HL-60/S4 treated with phorbol 12-myristate 13-acetate at 8.2 ng/mL for 4 days and 3 days (cell line): Measurements from ENCODE around the gene CARM1.
"Not testable (repeated sequence)": the region's sequence is repeated elsewhere in the genome, so short reads cannot be mapped to it uniquely, and the experiment has no call there.

ENCODE experiments used
- in situ Hi-C: fragments of 300-500 bp; cut with MboI; formaldehyde crosslinking; loops from 2 replicates; pipeline ENCODE4 v1.15.0; 2022; ENCODE audit warnings: low sequenced_read_pairs

The CARM1 gene

DNA sequence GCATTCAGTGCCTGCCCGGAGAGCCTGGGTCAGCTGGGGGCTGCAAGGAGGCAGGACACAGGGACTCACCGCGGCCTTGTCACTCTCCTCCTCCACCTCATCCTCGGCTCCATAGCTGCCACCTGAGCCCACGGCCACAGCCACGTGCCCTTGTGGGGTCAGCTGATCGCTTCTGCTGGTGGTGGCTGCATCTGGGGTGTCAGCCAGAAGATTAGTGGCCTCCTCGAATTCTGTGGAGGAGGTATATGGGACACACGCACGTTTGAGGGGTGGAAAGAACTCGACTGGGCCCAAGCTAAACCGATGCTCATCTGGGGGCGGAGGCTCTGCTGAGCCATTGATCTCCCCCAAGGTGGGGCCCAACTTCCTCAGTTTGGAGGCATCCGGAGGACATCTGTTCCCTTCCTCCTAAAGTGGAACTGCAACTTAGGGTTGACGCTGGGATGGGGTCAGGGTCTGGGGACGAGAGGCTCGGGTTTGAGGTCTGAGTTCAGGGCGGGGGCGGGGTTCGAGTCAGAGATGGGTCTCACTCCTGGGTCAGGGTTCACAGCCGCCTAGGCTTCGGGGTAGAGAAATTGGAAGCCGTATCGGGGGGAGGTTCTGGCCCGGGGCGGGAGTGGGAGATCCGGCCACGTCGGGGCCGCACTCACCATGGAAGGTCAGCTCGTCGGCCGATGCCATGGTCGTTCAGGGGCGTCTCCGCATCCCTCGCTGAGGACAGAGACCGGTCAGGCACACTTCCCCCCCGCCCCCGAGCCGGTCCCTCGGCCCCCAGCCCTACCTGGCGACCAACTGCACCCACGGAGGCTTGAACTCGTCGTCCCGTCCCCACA lies 56.6 kb downstream of the CARM1 start:
- in situ Hi-C loops: no loop called here

DNA sequence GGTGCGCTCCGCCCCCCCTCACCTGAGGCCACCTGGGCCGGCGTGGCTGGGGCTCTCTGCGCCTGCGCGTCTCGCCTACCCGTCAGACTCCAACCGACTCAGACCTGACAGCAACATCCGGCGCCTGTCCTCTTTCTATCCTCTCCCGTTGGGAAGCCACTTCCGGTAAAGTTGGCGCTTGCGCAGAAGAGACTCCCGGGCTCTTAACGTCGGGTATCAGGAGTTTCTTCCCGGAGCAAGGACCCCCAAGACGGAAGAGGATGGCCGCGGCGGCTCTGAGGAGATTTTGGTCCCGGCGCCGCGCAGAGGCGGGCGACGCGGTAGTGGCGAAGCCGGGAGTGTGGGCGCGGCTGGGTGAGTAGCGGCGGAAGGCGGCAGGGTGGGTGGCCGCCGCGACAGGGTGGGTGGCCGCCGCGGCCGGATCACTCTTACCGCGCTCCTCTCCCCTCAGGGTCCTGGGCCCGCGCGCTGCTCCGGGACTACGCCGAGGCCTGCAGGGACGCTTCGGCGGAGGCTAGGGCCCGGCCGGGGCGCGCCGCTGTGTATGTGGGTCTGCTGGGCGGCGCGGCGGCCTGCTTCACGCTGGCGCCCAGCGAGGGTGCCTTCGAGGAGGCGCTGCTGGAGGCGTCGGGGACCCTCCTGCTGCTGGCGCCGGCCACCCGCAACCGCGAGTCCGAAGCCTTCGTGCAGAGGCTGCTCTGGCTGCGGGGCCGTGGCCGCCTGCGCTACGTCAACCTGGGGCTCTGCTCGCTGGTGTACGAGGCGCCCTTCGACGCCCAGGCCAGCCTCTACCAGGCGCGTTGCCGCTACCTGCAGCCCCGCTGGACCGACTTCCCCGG lies 57.4 kb downstream of the CARM1 start, which contains the start of the genes TIMM29 and YIPF2:
TIMM29 (plus strand) TSS at position 249 of the 839 bp plus-strand sequence; CDS start at position 261, 12 bp downstream.
YIPF2 (minus strand) TSS at position 77 of the 839 bp plus-strand sequence. CDS start 229 bp downstream, outside the sequence.
- in situ Hi-C loops: no loop called here

DNA sequence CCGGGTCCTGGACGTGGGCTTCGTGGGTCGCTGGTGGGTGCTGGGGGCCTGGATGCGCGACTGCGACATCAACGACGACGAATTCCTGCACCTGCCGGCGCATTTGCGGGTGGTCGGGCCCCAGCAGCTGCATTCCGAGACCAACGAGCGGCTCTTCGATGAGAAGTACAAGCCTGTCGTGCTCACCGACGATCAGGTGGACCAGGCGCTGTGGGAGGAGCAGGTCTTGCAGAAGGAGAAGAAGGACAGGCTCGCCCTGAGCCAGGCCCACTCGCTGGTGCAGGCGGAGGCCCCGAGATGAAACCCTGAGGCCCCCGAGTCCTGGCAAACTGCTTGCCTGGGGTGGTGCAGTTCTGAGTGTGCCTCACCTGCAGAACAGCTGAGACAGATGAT lies 58.0 kb downstream of the CARM1 start:
- in situ Hi-C loops: no loop called here

DNA sequence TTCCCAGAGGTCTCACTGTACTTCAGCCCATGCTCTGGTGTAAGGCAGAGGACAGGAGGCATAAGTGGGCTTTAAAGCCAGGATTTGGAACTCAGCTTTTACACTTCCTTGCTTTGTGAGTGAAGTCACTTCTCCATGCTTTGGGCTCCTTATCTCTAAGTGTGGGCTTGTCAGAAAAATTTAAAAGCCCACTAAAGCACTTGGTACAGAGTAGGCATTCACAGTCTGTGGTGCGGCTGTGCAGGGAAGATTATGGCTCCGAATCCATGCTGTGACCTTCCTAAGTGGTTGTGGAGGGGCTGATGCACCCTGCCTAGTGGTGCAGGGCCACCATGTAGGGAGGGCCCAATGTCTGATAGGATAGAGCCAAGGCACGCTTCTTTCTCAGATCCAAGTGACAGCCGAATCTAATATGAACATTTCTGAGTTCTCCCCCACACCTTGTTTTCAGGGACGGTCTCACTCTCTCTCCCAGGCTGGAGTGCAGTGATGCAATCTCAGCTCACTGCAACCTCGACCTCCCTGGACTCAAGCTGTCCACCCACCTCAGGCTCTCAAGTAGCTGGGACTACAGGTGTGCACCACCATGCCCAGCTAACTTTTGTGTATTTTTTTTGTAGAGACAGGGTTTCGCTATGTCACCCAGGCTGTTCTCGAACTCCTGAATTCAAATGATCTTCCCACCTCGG lies 64.2 kb downstream of the CARM1 start:
- in situ Hi-C loops: no loop called here

DNA sequence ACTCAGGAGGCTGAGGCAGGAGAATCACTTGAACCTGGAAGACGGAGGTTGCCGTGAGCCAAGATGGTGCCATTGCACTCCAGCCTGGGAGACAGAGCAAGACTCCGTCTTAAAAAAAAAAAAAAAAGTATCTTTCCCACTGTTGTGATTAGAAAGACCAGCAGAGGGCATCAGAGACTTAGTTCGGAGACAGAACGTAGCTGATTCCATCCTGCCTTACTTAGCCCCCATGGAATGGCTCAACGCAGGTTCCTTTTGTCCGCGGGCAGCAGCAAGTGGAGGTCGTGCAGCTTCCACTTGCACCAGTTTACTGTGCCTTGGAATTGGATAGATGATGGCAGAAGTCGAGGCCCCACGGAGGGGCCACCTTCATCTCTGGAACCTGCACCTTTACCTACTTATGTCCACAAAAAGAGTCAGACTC lies 65.3 kb downstream of the CARM1 start:
- in situ Hi-C loops: no loop called here

DNA sequence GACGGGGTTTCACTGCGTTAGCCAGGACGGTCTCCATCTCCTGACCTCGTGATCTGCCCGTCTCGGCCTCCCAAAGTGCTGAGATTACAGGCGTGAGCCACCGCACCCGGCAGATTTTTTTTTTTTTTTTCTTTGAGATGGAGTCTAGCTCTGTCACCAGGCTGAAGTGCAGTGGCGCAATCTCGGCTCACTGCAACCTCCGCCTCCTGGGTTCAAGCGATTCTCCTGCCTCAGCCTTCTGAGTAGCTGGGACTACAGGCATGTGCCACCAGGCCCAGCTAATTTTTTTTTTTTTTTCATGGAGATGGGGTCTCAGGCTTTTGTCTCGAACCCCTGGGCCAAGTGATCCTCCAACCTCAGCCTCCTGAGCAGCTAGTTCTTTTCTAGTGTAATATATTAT lies 70.3 kb downstream of the CARM1 start:
- in situ Hi-C loops: not testable (repeated sequence)

DNA sequence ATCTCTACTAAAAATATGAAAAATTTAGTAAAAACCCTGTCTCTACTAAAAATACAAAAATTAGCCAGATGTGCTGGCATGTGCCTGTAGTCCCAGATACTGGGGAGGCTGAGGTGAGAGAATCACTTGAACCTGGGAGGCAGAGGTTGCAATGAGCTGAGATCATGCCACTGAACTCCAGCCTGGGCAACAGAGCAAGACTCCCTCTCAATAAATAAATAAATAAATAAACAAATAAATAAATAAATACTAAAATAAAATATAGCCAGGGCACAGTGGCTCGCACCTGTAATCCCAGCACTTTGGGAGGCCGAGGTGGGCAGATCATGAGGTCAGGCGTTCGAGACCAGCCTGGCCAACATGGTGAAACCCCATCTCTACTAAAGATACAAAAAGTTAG lies 72.1 kb downstream of the CARM1 start:
- in situ Hi-C loops: not testable (repeated sequence)

DNA sequence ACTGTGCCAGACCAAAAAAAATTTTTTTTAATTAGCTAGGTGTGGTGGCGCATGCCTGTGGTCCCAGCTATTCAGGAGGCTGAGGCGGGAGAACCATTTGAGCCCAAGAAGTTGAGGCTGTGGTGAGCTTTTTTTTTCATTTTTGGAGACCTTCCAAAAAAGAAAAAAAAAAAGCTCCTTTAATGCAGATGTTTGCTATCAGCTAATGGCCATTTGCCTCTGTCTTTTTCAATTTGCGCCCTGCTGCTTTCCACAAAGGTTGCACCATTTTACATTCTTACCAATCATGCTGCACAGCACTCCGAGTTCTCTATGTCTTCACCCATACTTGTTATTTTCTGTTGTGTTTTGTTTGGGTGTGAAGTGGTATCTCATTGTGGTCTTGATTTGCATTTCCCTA lies 73.9 kb downstream of the CARM1 start:
- in situ Hi-C loops: no loop called here

DNA sequence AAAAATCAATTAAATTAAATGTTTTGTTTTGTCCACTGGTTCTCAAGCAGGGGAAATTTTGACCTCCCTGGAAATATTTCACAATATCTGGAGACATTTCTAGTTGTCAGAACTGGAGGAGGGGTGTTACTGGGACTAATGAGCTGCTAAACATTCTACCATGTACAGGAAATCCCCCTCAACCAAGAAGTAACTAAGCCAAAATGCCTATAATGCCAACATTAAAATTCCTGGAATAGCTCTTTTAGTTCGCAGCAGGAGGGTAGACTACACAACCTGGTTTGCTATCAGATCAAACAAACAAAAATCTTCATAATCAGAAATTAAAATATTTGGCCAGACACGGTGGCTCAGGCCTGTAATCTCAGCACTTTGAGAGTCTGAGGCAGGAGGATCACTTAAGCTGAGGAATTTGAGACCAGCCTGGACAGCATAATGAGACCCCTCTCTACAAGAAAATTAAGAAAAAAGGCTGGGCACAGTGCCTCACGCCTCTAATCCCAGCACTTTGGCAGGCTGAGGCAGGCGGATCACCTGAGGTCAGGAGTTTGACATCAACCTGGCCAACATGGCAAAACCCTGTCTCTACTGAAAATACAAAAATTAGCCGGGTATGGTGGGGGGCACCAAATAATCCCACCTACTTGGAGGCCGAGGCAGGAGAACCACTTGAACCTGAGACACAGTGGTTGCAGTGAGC lies 75.8 kb downstream of the CARM1 start:
- in situ Hi-C loops: no loop called here

DNA sequence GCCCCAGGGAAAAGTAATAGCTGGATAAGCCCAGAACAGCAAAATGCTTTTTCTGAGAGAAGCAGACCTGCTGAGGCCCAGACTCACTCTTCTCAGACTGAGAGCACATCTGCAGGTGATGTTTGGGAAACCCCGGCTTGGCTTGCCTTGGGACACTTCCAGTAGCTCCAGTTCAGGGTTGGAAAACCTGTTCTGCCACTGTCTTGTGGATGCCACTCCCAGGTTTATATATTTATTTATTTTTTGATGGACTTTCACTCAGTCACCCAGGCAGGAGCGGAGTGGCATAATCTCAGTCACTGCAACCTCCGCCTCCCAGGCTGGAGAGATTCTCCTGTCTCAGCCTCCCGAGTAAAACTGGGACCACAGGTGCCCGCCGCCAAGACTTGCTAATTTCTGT lies 81.5 kb downstream of the CARM1 start:
- in situ Hi-C loops: no loop called here

DNA sequence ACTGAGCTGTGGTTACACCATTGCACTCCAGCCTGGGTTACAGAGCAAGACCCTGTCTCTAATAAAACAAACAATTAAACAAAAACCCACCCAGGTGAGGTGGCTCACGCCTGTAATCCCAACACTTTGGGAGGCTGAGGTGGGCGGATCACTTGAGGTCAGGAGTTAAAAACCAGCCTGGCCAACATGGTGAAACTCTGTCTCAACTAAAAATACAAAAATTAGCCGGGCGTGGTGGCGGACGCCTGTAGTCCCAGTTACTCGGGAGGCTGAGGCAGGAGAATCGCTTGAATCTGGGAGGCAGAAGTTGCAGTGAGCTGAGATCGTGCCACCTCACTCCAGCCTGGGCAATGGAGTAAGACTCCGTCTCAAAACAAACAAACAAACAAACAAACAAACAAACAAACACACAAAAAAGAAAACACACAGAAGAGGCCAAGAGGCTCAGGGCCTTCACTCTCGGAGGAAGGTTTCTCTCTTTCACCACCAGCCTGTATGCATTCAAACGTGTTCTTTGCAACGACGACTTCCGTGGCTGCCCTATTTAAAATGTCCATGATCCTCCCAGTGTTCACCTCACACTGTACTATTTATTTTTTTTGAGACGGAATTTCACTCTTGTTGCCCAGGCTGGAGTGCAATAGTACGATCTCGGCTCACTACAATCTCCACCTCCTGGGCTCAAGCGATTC lies 88.1 kb downstream of the CARM1 start:
- in situ Hi-C loops: not testable (repeated sequence)

DNA sequence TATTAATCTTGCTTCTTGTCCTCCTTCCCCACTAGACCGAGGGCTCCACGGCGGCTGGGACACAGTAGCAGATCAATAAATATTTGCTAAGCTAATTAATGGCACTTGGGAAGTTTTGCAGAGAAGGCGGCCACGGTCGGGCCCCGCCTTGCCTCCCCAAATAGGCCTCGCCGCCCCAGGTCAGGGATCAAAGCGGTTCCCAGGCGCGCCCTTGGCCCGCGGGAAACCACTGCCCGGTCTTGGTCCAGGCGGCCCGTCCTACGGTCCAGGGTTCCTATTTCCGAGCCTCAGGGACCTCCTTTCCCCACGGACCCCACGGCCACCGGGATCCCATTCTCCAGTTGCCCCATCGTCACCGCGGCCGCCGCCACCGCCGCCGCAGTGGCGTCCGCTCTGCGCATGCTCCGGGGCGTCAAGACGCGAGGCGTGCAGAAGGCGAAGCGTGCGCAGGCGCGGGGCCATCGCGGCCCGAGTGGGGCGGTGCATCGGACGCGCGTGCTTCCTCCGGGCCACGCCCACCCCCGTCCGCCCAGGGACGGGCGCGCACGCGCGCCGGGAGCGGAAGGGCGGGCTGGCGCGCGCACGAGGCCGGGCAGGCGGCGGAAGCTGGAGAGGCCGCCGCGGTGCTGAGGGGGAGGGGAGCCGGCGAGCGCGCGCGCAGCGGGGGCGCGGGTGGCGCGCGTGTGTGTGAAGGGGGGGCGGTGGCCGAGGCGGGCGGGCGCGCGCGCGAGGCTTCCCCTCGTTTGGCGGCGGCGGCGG lies 89.1 kb downstream of the CARM1 start, which contains the start of gene SMARCA4:
SMARCA4 (plus strand) TSS at position 717 of the 759 bp plus-strand sequence. CDS start 23,122 bp downstream, outside the sequence.
- in situ Hi-C loops: no loop called here

DNA sequence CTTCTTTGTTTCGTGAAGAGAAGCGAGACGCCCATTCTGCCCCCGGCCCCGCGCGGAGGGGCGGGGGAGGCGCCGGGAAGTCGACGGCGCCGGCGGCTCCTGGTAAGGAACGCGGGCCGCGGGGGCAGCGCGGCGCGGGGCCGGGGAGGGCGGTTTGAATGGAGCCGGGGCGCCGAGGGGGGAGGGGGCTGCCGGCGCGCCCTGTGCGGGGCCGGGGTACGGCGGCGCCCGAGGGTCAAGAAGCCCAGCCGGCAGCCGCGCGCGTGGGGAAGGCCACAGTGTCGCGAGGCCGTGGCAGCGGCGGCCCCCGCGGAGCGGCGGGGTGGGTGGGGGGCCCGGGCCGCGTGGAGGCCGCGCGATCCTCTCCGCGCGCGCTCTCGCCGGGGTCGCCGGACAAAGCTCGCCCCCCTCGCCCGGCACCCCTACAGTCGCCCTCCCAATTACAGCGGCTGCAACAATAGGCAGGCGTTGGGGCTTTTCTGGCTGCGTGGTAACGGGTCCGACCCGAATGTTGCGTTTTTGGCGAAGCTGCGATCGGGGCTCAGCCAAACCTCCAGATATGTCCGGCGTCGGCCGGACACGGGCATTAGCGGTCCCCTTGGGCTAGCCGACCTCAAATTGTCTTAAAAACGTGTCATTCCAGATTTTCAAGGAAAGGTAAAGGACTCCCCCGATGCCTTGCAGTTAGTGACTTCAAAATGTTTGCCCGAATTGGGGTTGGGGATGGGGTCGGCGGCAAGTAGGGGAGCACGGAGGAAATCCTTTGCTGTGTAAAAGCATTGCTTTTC lies 89.9 kb downstream of the CARM1 start:
- in situ Hi-C loops: no loop called here

DNA sequence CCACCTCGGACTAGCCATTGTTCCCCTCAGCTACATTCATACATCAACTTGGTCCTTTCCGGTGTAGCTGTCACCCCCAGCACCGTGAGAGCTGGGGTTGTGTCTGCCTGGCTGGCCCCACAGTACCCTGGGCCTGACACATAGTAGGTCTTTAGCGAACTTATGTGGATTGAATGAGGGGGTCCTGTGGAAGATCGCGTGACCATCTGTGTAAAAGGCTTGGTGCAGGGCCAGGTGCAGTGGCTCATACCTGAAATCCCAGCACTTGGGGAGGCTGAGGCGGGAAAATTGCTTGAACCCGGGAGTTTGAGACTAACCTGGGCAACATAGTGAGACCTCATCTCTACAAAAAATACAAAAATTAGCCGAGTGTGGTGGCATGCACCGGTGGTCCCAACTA lies 91.5 kb downstream of the CARM1 start:
- in situ Hi-C loops: no loop called here

DNA sequence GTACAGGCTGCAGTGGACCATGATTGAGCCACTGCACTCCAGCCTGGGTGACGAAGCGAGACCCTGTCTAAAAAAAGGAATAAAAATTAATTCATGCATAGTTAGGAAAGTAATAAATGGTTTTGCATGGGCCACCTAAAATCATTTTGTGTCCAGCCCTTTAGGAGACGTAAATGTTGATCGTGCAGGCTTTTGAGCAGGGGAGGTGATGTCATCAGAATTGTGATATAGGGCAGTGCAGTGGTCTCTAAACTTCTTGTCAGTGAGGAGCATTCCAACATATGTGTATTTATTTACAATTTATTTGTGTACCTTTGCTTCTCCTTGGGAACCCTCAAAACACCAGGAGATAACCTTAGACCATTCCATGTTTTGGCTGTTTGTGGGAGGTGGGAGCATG lies 92.5 kb downstream of the CARM1 start:
- in situ Hi-C loops: no loop called here

DNA sequence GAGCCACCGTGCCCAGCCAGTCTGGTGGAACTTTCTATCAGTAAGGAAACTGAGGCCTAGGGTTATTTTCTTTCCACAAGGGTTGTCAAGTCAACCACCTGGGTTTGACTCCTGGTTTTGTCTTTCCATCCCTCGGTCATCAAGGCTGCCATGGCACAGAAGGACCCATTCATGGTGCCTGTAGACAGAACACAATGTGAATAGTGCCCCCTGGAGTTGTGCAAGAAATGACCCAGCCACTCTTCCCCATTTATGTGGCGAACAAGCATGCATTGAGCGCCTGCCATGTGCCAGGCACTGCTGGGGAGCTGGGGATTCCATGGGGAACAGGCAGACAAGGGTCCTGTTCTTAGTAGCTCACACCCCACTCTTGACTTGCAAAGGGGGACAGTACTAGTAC lies 93.5 kb downstream of the CARM1 start:
- in situ Hi-C loops: no loop called here

DNA sequence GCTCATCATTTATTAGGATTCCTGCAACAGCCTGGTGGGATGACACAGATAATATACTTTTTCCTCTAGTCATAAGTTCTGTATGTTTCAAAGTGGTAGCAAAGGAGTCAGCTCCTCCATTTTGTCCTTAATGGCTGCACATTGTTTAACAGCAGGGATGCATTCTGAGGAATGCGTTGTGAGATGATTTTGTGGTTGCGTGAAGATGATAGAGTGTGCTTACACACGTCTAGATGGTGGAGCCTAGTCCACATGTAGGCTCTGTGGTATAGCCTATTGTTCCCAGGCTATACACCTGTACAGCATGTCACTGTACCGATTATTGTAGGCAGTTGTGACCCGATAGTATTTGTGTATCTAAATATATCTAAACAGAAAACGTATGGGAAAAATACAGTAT lies 94.0 kb downstream of the CARM1 start:
- in situ Hi-C loops: no loop called here

DNA sequence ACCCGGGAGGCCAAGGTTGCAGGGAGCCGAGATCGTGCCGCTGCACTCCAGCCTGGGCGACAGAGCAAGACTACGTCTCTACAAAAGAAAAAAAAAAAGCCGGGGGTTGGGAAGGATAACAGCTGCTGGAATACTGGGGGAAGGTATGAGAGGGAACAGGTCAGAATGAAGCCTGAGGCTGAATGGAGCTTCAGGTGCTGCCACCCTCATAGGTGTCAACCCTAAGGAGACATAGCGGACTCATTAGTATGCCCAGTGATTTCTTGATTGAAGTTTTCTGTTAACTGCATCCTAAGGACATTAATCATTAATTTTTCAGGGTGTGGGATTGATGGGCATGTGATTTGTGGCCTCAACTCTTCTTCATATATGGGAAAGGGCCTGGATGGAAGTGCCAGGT lies 95.5 kb downstream of the CARM1 start:
- in situ Hi-C loops: no loop called here
